CD8-positive, alpha-beta memory T cell (primary cell): ENCODE measurements around the gene NOXO1. TPM values are rescaled to one million over a fixed set of nuclear protein-coding genes. Genes with fewer than 3 reads are reported as not detected.

Source experiments
- CTCF ChIA-PET: fragments of 350-600 bp; sonication (Branson Sonifier 250); formaldehyde crosslinking; loops from one replicate; lab custom pipeline; 2021; ENCODE audit warnings: antibody characterized with exemption; lab: Charles Lee
- POLR2A ChIA-PET: fragments of 350-600 bp; sonication (Branson Sonifier 250); formaldehyde crosslinking; loops from one replicate; lab custom pipeline; 2021; ENCODE audit warnings: antibody characterized with exemption; lab: Charles Lee
- DNase-seq, 5 donors: peaks; one replicate each; pipeline versions ENCODE4 v3.0.0 to v3.0.0-alpha.2; 2020 to 2022; ENCODE audit warnings: mixed read lengths in 1 of 5
- H3K27ac ChIP-seq: one replicate; pipeline ENCODE4 v1.7.0; 2013; ENCODE audit warnings: low read depth, mild to moderate bottlenecking, low read length, moderate library complexity
- H3K27me3 ChIP-seq: 2 replicates; pipeline ENCODE4 v1.7.0; 2013; ENCODE audit warnings: low read length, mild to moderate bottlenecking; ENCODE audit not compliant: insufficient read depth, poor library complexity, severe bottlenecking
- H3K36me3 ChIP-seq: 2 replicates; pipeline ENCODE4 v1.7.0; 2013; ENCODE audit warnings: mild to moderate bottlenecking, low read length, moderate library complexity; ENCODE audit not compliant: insufficient read depth
- H3K4me1 ChIP-seq: 2 replicates; pipeline ENCODE4 v1.7.0; 2013; ENCODE audit warnings: mild to moderate bottlenecking, low read length, moderate library complexity; ENCODE audit not compliant: insufficient read depth
- H3K4me3 ChIP-seq: 2 replicates; pipeline ENCODE4 v1.7.0; 2013; ENCODE audit warnings: mild to moderate bottlenecking, low read length
- H3K9me3 ChIP-seq: 2 replicates; pipeline ENCODE4 v1.7.0; 2013; ENCODE audit warnings: mild to moderate bottlenecking, low read length
- H3K27ac Mint-ChIP-seq, 8 donors: one replicate each; pipeline ENCODE4 v1.8.0; 2020 to 2021; ENCODE audit warnings: mixed read lengths in 8 of 8, mild to moderate bottlenecking in 6 of 8, inconsistent platforms in 3 of 8, moderate library complexity in 3 of 8
- H3K27me3 Mint-ChIP-seq, 2 donors: one replicate each; pipeline ENCODE4 v1.8.0; 2020 to 2021; ENCODE audit warnings: mixed read lengths in 2 of 2, mild to moderate bottlenecking in 1 of 2, moderate library complexity in 1 of 2
- H3K36me3 Mint-ChIP-seq, 3 donors: one replicate each; pipeline ENCODE4 v1.8.0; 2020 to 2021; ENCODE audit warnings: mixed read lengths in 3 of 3, inconsistent platforms in 1 of 3, mild to moderate bottlenecking in 1 of 3
- H3K4me1 Mint-ChIP-seq, 3 donors: one replicate each; pipeline ENCODE4 v1.8.0; 2020 to 2021; ENCODE audit warnings: mixed read lengths in 3 of 3, inconsistent platforms in 1 of 3, mild to moderate bottlenecking in 1 of 3
- H3K4me3 Mint-ChIP-seq, 7 donors: one replicate each; pipeline ENCODE4 v1.8.0; 2020 to 2021; ENCODE audit warnings: mixed read lengths in 7 of 7, mild to moderate bottlenecking in 6 of 7, moderate library complexity in 4 of 7, inconsistent platforms in 2 of 7
- H3K9me3 Mint-ChIP-seq, 5 donors: one replicate each; pipeline ENCODE4 v1.8.0; 2020 to 2022; ENCODE audit warnings: mixed read lengths in 5 of 5, mild to moderate bottlenecking in 3 of 5, moderate library complexity in 2 of 5, inconsistent platforms in 1 of 5
- polyA plus RNA-seq: library from polyadenylated mRNA; unstranded; fragments of 300-500 nt; fragmentation: Illumina TruSeq; gene quantifications from one replicate; pipeline ENCODE4 v1.2.3, GENCODE V29; 2021
- total RNA-seq, 2 experiments: library from RNA; stranded (reverse); gene quantifications; one replicate each; pipeline ENCODE4 v1.2.3, GENCODE V29; 2021

Gene NOXO1
- total RNA-seq (under 1 TPM; 0.47 to 0.48 TPM), polyA plus RNA-seq (not detected)

GRCh38 chr16:1981398-1981836 is at the start of gene NOXO1:
Gene NOXO1, minus strand, starts transcription at chr16:1981469. Its CDS starts 290 bp downstream, at chr16:1981179.
- H3K9me3 Mint-ChIP-seq = no peaks in the 10 kb centered on the region
- H3K27me3 Mint-ChIP-seq = peaks cover 15 to 16% of the 10 kb centered on the region in 2 donors
- H3K36me3 ChIP-seq = peaks cover 5% of the 10 kb centered on the region
- H3K4me1 Mint-ChIP-seq = peaks cover 8 to 23% (median 12%) of the 10 kb centered on the region in 3 donors
- H3K27ac Mint-ChIP-seq = peak within 1 kb of the TSS in 3 of 8 donors; percentile 11 to 86 (median 50)
- H3K4me1 ChIP-seq = peaks cover 20% of the 10 kb centered on the region
- peak within 1 kb of the TSS; percentile 7 to 85 (median 77) for H3K4me3 Mint-ChIP-seq
- POLR2A ChIA-PET = interaction anchor here (1.0 to 1.4 kb wide), 2 partner anchors 10 to 11 kb away, joined by 3 to 4 read pairs; no protein-coding TSS in a partner anchor
- CTCF ChIA-PET = interaction anchor here (1.5 kb wide), 1 partner anchor 22 kb away, joined by 4 read pairs; no protein-coding TSS in a partner anchor
- no peak within 1 kb of the TSS for H3K4me3 ChIP-seq
- no peak for DNase-seq
- H3K27ac ChIP-seq = no peak within 1 kb of the TSS
- peaks cover 16% of the 10 kb centered on the region for H3K27me3 ChIP-seq
- H3K36me3 Mint-ChIP-seq = peaks cover 0 to 31% (median 0%) of the 10 kb centered on the region in 3 donors
- H3K9me3 ChIP-seq = no peaks in the 10 kb centered on the region

DNA sequence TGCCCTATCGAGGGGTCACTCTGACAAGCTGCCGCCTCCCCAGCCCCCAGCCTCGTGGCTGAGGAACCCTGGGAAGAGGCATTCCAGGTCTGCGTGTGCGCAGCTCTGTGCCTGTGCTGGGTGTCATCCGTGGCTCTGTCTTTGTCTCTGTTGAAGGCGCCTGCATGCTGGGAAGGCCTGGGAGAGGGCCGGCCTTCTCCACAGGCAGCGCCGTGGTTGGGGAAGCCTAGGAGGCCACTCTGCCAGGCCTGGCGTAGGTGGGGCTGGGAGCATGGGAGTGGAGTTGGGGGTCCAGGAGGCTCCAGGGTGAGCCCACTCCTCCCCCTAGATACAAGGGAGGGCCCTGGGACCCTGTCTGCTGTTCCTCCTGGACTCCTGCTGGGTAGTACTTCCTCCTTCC is 48.8 kb upstream of the NOXO1 start:
- H3K9me3 ChIP-seq = no peaks in the 10 kb centered on the region
- no peak overlapping the region for H3K27ac ChIP-seq
- CTCF ChIA-PET = interaction anchor here (1.4 kb wide), 1 partner anchor 14 kb away, joined by 3 read pairs; no protein-coding TSS in a partner anchor
- H3K27me3 Mint-ChIP-seq = no peaks in the 10 kb centered on the region
- H3K36me3 Mint-ChIP-seq = no peaks in the 10 kb centered on the region
- peak overlapping the region in 1 of 7 donors; percentile 58 for H3K4me3 Mint-ChIP-seq
- H3K36me3 ChIP-seq = no peaks in the 10 kb centered on the region
- H3K9me3 Mint-ChIP-seq = no peaks in the 10 kb centered on the region
- H3K4me1 Mint-ChIP-seq = peaks cover 5 to 12% (median 6%) of the 10 kb centered on the region in 3 donors
- no peak overlapping the region for H3K4me3 ChIP-seq
- no peak for DNase-seq
- no peaks in the 10 kb centered on the region for H3K27me3 ChIP-seq
- H3K4me1 ChIP-seq = peaks cover 8% of the 10 kb centered on the region
- POLR2A ChIA-PET = no interaction called here
- no peak overlapping the region for H3K27ac Mint-ChIP-seq

- DNase-seq = no peak
- Histone ChIP-seq H3K27me3 (no peaks in the 10 kb centered on the region), H3K9me3 (no peaks in the 10 kb centered on the region), H3K4me3 (no peak overlapping the region), H3K4me1 (peaks cover 8% of the 10 kb centered on the region), H3K36me3 (no peaks in the 10 kb centered on the region), H3K27ac (no peak overlapping the region)
- H3K4me3 Mint-ChIP-seq = no peak overlapping the region
- no peaks in the 10 kb centered on the region for H3K9me3 Mint-ChIP-seq
- H3K36me3 Mint-ChIP-seq = no peaks in the 10 kb centered on the region
- POLR2A ChIA-PET = no interaction called here
- no peaks in the 10 kb centered on the region for H3K27me3 Mint-ChIP-seq
- no peak overlapping the region for H3K27ac Mint-ChIP-seq
- CTCF ChIA-PET = interaction anchor here (1.4 kb wide), 1 partner anchor 13 kb away, joined by 3 read pairs; no protein-coding TSS in a partner anchor
- H3K4me1 Mint-ChIP-seq = peaks cover 5 to 12% (median 7%) of the 10 kb centered on the region in 3 donors
Measured at GRCh38 chr16:2029350-2029749, 48.1 kb upstream of the NOXO1 start.

- peaks cover 13% of the 10 kb centered on the region for H3K4me1 ChIP-seq
- H3K27ac ChIP-seq = no peak overlapping the region
- no peaks in the 10 kb centered on the region for H3K36me3 ChIP-seq
- H3K4me1 Mint-ChIP-seq = peaks cover 5 to 15% (median 11%) of the 10 kb centered on the region in 3 donors
- DNase-seq = no peak
- POLR2A ChIA-PET = no interaction called here
- no peaks in the 10 kb centered on the region for H3K9me3 ChIP-seq
- H3K27ac Mint-ChIP-seq = no peak overlapping the region
- H3K4me3 ChIP-seq = no peak overlapping the region
- no peaks in the 10 kb centered on the region for H3K36me3 Mint-ChIP-seq
- H3K4me3 Mint-ChIP-seq = peak overlapping the region in 1 of 7 donors; percentile 32
- no peaks in the 10 kb centered on the region for H3K9me3 Mint-ChIP-seq
- H3K27me3 Mint-ChIP-seq = no peaks in the 10 kb centered on the region
- CTCF ChIA-PET = interaction anchor here (1.3 to 1.8 kb wide), 2 partner anchors 112 to 124 kb away, joined by 4 to 9 read pairs; no protein-coding TSS in a partner anchor
- no peaks in the 10 kb centered on the region for H3K27me3 ChIP-seq
Measured at GRCh38 chr16:2028620-2029220, 47.5 kb upstream of the NOXO1 start.

DNA sequence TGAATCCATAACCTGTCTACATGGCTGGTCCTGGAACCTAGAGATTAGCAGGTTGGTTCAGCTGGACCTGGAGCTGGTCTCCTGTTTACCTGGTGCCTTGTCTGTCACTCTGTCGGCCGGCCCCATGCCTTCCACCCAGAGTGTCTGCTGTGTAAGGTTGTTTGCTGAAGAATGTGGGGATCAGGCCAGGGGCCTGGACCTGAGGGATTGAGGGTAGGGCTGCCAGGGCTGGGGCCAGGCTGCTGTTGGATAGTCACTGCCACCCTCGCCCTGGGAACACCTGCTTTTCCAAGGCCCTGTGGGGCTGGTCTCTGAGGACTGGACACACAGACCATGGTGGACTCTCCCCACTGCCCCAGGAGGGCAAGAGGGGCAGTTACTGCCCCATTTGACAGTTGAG is 46.9 kb upstream of the NOXO1 start:
- Mint-ChIP-seq H3K4me1 (peaks cover 7 to 19% (median 15%) of the 10 kb centered on the region in 3 donors), H3K9me3 (no peaks in the 10 kb centered on the region), H3K4me3 (peak overlapping the region in 6 of 7 donors; percentile 80 to 89 (median 80)), H3K27ac (peak overlapping the region in 1 of 8 donors; percentile 47), H3K27me3 (peaks cover 0 to under 1% of the 10 kb centered on the region in 2 donors), H3K36me3 (no peaks in the 10 kb centered on the region)
- no peak for DNase-seq
- ChIA-PET POLR2A (no interaction called here), CTCF (interaction anchor here (1.3 to 1.8 kb wide), 2 partner anchors 113 to 125 kb away, joined by 4 to 9 read pairs; no protein-coding TSS in a partner anchor)
- H3K36me3 ChIP-seq = no peaks in the 10 kb centered on the region
- H3K4me1 ChIP-seq = peaks cover 19% of the 10 kb centered on the region
- H3K27me3 ChIP-seq = no peaks in the 10 kb centered on the region
- no peaks in the 10 kb centered on the region for H3K9me3 ChIP-seq
- H3K27ac ChIP-seq = no peak overlapping the region
- no peak overlapping the region for H3K4me3 ChIP-seq

GRCh38 chr16:2027024-2028010 is 46.0 kb upstream of the NOXO1 start:
- Histone ChIP-seq H3K4me1 (peaks cover 25% of the 10 kb centered on the region), H3K27me3 (peaks cover 5% of the 10 kb centered on the region), H3K4me3 (no peak overlapping the region), H3K36me3 (no peaks in the 10 kb centered on the region), H3K9me3 (no peaks in the 10 kb centered on the region), H3K27ac (peak overlapping the region; percentile 1)
- Mint-ChIP-seq H3K9me3 (no peaks in the 10 kb centered on the region), H3K27ac (peak overlapping the region in 4 of 8 donors; percentile 23 to 60 (median 50)), H3K4me3 (peak overlapping the region; percentile 80 to 89 (median 80)), H3K36me3 (no peaks in the 10 kb centered on the region), H3K27me3 (peaks cover 4 to 5% of the 10 kb centered on the region in 2 donors), H3K4me1 (peaks cover 11 to 26% (median 18%) of the 10 kb centered on the region in 3 donors)
- CTCF ChIA-PET = interaction anchor here (1.3 to 1.8 kb wide), 2 partner anchors 113 to 125 kb away, joined by 4 to 9 read pairs; no protein-coding TSS in a partner anchor
- DNase-seq = peak in 2 of 5 donors; percentile 7 to 32
- POLR2A ChIA-PET = no interaction called here

- H3K4me3 Mint-ChIP-seq = peak within 1 kb of the TSS; percentile 80 to 89 (median 80)
- peak within 1 kb of the TSS in 5 of 8 donors; percentile 23 to 91 (median 51) for H3K27ac Mint-ChIP-seq
- H3K27me3 ChIP-seq = peaks cover 5% of the 10 kb centered on the region
- no peaks in the 10 kb centered on the region for H3K36me3 Mint-ChIP-seq
- peaks cover 25% of the 10 kb centered on the region for H3K4me1 ChIP-seq
- peak within 1 kb of the TSS; percentile 1 for H3K27ac ChIP-seq
- CTCF ChIA-PET = interaction anchor here (1.8 kb wide), 1 partner anchor 114 kb away, joined by 9 read pairs; no protein-coding TSS in a partner anchor
- no peaks in the 10 kb centered on the region for H3K36me3 ChIP-seq
- no peaks in the 10 kb centered on the region for H3K9me3 Mint-ChIP-seq
- DNase-seq = peak in 4 of 5 donors; percentile 21 to 39 (median 25)
- no peaks in the 10 kb centered on the region for H3K9me3 ChIP-seq
- H3K27me3 Mint-ChIP-seq = peaks cover 7 to 8% of the 10 kb centered on the region in 2 donors
- H3K4me3 ChIP-seq = no peak within 1 kb of the TSS
- POLR2A ChIA-PET = no interaction called here
- H3K4me1 Mint-ChIP-seq = peaks cover 11 to 26% (median 18%) of the 10 kb centered on the region in 3 donors
Measured at GRCh38 chr16:2026461-2027023, 45.3 kb upstream of the NOXO1 start, which contains the start of gene NHERF2. Gene NHERF2, plus strand, starts transcription at chr16:2026902. Its CDS starts 104 bp downstream, at chr16:2027006.
